SU-DHL-6 (cell line): ENCODE data around the gene MDP1.

Source experiments
- H2AFZ ChIP-seq: fragments of 200-600 bp; sonication (generic); 2 replicates; pipeline ENCODE4 v1.6.1; 2014; ENCODE audit warnings: low read depth, mild to moderate bottlenecking, moderate library complexity, mixed read lengths, antibody characterized with exemption, low read length; ENCODE audit not compliant: severe bottlenecking
- H3F3A ChIP-seq: fragments of 200-600 bp; shearing (Covaris generic); 2 replicates; pipeline ENCODE4 v1.6.0; 2016; ENCODE audit warnings: antibody characterized with exemption, mild to moderate bottlenecking; ENCODE audit not compliant: insufficient read depth
- H3K27ac ChIP-seq: fragments of 200-600 bp; sonication (generic); 2 replicates; pipeline ENCODE4 v1.5.1; 2016; ENCODE audit warnings: low read depth, mild to moderate bottlenecking, low read length, moderate library complexity, mixed read lengths
- H3K27me3 ChIP-seq: fragments of 200-600 bp; sonication (generic), shearing (Covaris generic); 2 replicates; pipeline ENCODE4 v1.6.0; 2014; ENCODE audit warnings: mild to moderate bottlenecking, low read length
- H3K36me3 ChIP-seq: fragments of 200-600 bp; sonication (generic); 2 replicates; pipeline ENCODE4 v1.6.1; 2014; ENCODE audit warnings: mild to moderate bottlenecking, low read length, mixed read lengths
- H3K4me2 ChIP-seq: fragments of 300-600, 200-600 bp; shearing (Covaris generic), sonication (generic); 2 replicates; pipeline ENCODE4 v1.6.0; 2014; ENCODE audit warnings: low read length, low read depth, mild to moderate bottlenecking; ENCODE audit not compliant: poor library complexity, severe bottlenecking
- H3K4me3 ChIP-seq: fragments of 200-600 bp; sonication (generic); 2 replicates; pipeline ENCODE4 v1.5.1; 2014; ENCODE audit warnings: antibody characterized with exemption, low read length, mild to moderate bottlenecking, mixed read lengths; ENCODE audit not compliant: insufficient read depth, poor library complexity, severe bottlenecking
- H3K79me2 ChIP-seq: fragments of 200-600 bp; sonication (generic); 2 replicates; pipeline ENCODE4 v1.6.1; 2014; ENCODE audit warnings: mild to moderate bottlenecking, low read length, moderate library complexity; ENCODE audit not compliant: insufficient read depth
- H3K9ac ChIP-seq: fragments of 200-600 bp; sonication (generic); 2 replicates; pipeline ENCODE4 v1.7.0; 2014; ENCODE audit warnings: mild to moderate bottlenecking, low read length
- H3K9me2 ChIP-seq: fragments of 200-600 bp; sonication (generic); replicated peaks from 2 replicates; pipeline ENCODE4 v1.6.1; 2014; ENCODE audit warnings: low read length; ENCODE audit not compliant: insufficient read depth
- H3K9me3 ChIP-seq: fragments of 200-600 bp; sonication (generic); 2 replicates; pipeline ENCODE4 v1.6.1; 2014; ENCODE audit warnings: low read length, mixed read lengths; ENCODE audit not compliant: insufficient read depth
- H4K20me1 ChIP-seq: fragments of 200-600 bp; sonication (generic); 2 replicates; pipeline ENCODE4 v1.6.1; 2014; ENCODE audit warnings: low read depth, mild to moderate bottlenecking, antibody characterized with exemption, low read length, moderate library complexity, mixed read lengths
- CTCF ChIP-seq: fragments of 200-600 bp; sonication (generic); IDR thresholded peaks from one replicate; pipeline ENCODE4 v1.5.1; 2017; ENCODE audit warnings: antibody characterized with exemption, mild to moderate bottlenecking, low read length, moderate library complexity; ENCODE audit not compliant: insufficient read depth, poor library complexity, severe bottlenecking
- EZH2phosphoT487 ChIP-seq: fragments of 200-600 bp; sonication (generic), shearing (Covaris generic); conservative IDR thresholded peaks from 2 replicates; pipeline ENCODE4 v1.6.1; 2018; ENCODE audit warnings: mild to moderate bottlenecking, antibody characterized with exemption, low read length, moderate library complexity, mixed read lengths

Gene MDP1

GRCh38 chr14:24262821-24263733 is 47.2 kb upstream of the MDP1 start, which contains the start of gene TGM1:
Gene TGM1, minus strand, starts transcription at chr14:24263177. Its CDS starts 825 bp downstream, at chr14:24262352.
- no peaks in the 10 kb centered on the region for H3K9me2 ChIP-seq
- no peaks in the 10 kb centered on the region for H3F3A ChIP-seq
- no peak within 1 kb of the TSS for H3K4me2 ChIP-seq
- H3K9me3 ChIP-seq = no peaks in the 10 kb centered on the region
- H4K20me1 ChIP-seq = no peaks in the 10 kb centered on the region
- H3K27me3 ChIP-seq = no peaks in the 10 kb centered on the region
- H3K79me2 ChIP-seq = no peaks in the 10 kb centered on the region
- H3K27ac ChIP-seq = no peak within 1 kb of the TSS
- no peaks in the 10 kb centered on the region for H3K36me3 ChIP-seq
- no peak within 1 kb of the TSS for H3K9ac ChIP-seq
- TF ChIP-seq CTCF = no peak
- no peak for TF ChIP-seq EZH2phosphoT487
- no peak within 1 kb of the TSS for H3K4me3 ChIP-seq
- H2AFZ ChIP-seq = no peak within 1 kb of the TSS

- H4K20me1 ChIP-seq = no peaks in the 10 kb centered on the region
- TF ChIP-seq EZH2phosphoT487 (no peak), CTCF (no peak)
These were observed 46.1 kb upstream of the MDP1 start for GRCh38 chr14:24261969-24262327.

DNA sequence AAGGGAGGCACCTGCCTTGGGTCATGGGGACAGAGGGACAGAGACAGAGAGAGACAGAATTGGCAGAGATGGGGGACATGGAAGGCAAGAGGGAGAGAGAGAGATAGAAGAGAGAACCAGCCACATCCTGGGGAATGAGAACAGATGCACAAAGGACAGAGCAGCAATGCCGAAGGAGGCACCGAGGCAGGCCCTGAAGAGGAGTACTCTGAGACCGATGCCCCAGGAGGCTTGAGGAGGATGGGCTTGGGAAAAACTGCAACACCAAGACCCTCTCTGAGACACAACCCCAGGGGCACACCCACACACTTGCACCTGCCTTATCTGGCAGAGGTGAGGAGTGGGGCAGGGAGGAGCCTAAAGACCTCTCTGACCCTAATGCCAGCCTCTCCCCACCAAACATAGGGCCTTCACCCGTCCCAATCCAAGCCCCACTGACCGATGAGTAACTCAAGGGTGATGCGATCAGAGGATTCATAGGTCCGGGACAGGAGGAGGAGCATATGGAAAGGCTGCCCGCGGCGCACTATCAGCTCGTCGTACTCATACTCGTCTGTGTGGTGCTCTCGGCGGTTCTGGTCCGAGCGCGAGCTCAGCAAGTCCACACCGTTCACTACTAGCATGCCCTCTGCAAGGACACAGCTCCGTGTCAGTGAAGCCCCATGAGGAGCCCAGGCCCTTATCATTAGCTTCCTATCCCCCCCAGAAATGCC is 45.5 kb upstream of the MDP1 start:
- Histone ChIP-seq H3K27ac (no peak overlapping the region), H3K9me3 (no peaks in the 10 kb centered on the region), H3K36me3 (no peaks in the 10 kb centered on the region)

More at GRCh38 chr14:24261969-24262327, 46.1 kb upstream of the MDP1 start:
- Histone ChIP-seq H3K27ac (no peak overlapping the region), H3K27me3 (no peaks in the 10 kb centered on the region), H2AFZ (no peak overlapping the region), H3K79me2 (no peaks in the 10 kb centered on the region), H3K9me2 (no peaks in the 10 kb centered on the region), H3K4me2 (no peak overlapping the region), H3F3A (no peaks in the 10 kb centered on the region), H3K9ac (no peak overlapping the region), H3K4me3 (no peak overlapping the region), H3K9me3 (no peaks in the 10 kb centered on the region), H3K36me3 (no peaks in the 10 kb centered on the region)

More for the DNA sequence above, 45.5 kb upstream of the MDP1 start:
- no peaks in the 10 kb centered on the region for H3K79me2 ChIP-seq
- H4K20me1 ChIP-seq = no peaks in the 10 kb centered on the region
- no peak overlapping the region for H3K4me3 ChIP-seq
- TF ChIP-seq CTCF (no peak), EZH2phosphoT487 (no peak)
- H2AFZ ChIP-seq = no peak overlapping the region
- H3F3A ChIP-seq = no peaks in the 10 kb centered on the region
- no peaks in the 10 kb centered on the region for H3K9me2 ChIP-seq
- H3K9ac ChIP-seq = no peak overlapping the region
- no peaks in the 10 kb centered on the region for H3K27me3 ChIP-seq
- no peak overlapping the region for H3K4me2 ChIP-seq
